ENCODE data around the gene MMP17.

MMP17 gene

DNA sequence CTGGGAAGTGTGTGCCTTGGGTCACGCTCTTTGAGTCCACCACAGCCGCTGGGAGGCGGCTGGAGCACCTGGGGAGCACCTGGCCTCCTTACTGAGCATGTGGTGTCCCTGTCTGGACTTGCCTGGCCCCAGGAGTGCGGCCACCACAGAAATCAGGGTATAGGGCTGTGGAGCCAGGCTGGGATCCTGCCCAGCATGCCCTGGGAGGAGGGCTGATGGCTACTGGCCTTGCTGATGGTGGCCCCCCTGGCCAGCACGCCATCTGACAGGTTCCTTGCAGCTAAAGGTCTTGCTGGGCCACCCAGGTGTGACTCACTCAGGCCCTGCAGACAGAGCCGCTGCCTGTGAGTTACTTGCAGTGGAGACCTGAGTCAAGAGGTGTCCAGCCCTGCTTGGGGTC, 72.2 kb downstream of the MMP17 start:
- no peaks in the 10 kb centered on the region for H3K27me3 ChIP-seq (ENCODE audit: control insufficient read depth, insufficient read depth, low read length)
- H3K27ac ChIP-seq (ENCODE audit: low read depth, low read length) = no peak overlapping the region
- peaks cover 12% of the 10 kb centered on the region; the same call in 1 of the 2 replicates for H3K4me1 ChIP-seq (ENCODE audit: control insufficient read depth, insufficient read depth, low read length)
- peaks cover 12% of the 10 kb centered on the region for H3K36me3 ChIP-seq (ENCODE audit: control insufficient read depth, insufficient read depth, low read length)
- H3K9me3 ChIP-seq (ENCODE audit: control insufficient read depth, insufficient read depth, low read depth, low read length) = no peaks in the 10 kb centered on the region
- no peak overlapping the region for H3K4me3 ChIP-seq (ENCODE audit: low read depth, low read length)
- no peak overlapping the region for H3K9ac ChIP-seq (ENCODE audit: low read length)
